Ammon's horn (tissue), 1 donor: ENCODE results near the gene WFDC2.

Experiments used
- DNase-seq: peaks from one replicate; pipeline ENCODE4 v3.0.0-alpha.2; 2016; ENCODE audit warnings: low spot score

Gene WFDC2

DNA sequence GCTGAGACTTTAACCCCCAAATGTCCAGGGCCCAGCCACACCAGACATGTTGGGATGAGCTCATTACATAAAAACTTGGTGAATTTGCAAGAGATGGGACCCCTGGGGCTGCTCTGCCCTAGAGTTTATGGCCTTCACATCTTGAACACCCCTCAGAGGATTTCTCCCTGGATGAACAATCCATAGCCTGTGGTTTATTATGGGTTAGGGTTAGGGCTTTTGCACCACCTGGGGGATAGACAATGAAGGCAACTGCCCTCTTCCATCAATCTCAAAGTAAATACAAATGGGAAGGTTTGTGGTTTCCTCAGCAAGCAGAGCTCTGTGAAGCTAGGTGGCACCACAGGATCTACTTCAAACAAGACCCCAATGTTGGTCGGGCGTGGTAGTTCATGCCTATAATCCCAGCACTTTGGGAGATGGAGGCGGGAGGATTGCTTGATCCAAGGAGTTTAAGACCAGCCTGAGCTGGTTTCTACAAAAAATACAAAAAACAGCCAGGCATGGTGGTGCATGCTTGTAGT lies 28.5 kb downstream of the WFDC2 start:
- no peak for DNase-seq

DNA sequence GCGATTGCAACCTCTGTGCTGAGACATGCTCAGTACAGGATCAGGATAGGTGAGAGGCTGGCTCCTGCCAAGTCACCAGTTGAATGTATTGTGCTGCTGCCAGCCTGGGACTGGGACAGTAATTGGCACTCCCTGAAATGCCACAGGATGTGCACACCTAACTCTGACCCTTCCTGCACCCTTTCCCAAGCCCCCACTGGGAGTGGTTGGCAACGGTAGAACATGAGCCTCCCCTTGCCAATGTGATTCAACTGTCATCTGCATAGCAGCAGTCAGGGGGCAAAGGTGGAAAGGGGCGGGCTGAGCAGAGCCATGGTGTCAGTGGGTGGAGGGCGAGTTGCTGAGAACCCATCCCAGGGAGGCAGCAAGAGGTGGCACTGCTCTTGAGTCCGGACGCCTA lies 30.5 kb downstream of the WFDC2 start:
- no peak for DNase-seq

DNA sequence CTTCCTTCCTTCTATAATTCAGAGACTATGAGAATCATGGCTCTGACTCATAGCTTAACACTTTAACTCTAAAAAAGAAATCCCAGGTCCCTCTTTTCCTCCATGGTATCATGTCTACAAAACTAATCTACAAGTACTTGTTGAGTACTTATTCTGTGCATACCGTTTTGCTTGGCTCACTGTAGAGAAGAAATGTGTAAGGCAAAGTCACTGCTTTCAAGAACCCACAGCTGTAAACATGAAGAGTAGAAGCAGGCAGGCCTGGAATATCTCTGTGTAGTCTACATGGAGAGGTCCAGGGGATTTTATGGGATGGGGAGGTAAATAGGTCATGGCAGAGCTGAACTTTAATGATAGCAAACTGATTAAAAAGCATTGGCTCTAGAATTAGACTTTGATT lies 32.0 kb downstream of the WFDC2 start:
- DNase-seq = no peak

DNA sequence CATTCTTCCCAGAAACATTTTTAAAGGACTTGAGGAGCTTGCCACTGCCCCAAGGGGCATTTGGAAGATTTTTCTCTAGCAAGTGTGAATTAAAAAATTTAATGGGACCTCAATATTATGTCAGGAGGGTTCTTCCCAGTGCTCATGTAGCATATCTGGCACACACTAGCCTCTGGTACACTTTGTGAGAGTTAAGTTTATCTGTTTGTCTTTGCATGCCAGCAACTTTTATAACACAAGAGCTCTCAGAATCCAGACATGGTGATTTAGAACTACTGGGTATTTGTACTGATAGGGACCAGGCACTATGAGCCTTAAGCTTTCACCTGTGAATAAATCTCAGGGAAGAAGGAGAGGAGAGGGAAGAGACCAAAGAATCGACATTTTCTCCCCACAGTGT lies 33.0 kb downstream of the WFDC2 start:
- DNase-seq = no peak

DNA sequence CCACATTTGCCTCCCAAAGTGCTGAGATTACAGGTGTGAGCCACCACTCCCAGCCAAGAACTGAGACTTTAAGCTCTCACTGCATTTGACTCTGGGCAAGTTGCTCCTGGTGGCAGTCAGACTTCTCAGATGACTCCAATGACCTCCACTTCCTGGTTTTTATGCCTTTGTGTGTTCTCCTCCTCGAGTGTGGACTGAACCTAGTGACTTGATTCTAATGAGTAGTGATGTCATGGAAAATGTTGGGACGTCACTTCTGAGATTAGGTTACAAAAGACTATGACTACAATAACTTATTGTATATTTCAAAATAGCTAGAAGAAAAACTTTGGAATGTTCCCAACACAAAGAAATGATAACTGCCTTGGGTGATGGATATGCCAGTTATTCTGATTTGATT lies 33.9 kb downstream of the WFDC2 start:
- no peak for DNase-seq

DNA sequence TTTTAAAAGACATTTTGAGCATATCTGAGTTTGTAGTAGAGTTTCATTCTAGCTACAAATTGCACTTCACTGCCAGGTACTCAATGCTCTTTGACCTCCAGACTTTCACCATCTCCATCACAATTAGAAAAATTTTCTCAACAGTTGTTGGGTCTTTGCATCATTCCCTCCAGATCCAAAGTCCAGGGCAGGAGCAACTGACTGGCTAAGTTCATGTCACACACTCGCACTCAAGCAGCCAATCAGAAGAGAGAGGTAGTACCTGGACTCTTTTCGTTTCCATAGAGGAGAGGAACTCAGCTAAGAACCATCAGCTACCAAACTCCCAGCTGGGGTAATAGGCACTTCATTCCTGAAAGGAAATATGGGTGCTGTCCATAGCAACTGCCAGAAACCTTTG lies 36.8 kb downstream of the WFDC2 start:
- DNase-seq = no peak

DNA sequence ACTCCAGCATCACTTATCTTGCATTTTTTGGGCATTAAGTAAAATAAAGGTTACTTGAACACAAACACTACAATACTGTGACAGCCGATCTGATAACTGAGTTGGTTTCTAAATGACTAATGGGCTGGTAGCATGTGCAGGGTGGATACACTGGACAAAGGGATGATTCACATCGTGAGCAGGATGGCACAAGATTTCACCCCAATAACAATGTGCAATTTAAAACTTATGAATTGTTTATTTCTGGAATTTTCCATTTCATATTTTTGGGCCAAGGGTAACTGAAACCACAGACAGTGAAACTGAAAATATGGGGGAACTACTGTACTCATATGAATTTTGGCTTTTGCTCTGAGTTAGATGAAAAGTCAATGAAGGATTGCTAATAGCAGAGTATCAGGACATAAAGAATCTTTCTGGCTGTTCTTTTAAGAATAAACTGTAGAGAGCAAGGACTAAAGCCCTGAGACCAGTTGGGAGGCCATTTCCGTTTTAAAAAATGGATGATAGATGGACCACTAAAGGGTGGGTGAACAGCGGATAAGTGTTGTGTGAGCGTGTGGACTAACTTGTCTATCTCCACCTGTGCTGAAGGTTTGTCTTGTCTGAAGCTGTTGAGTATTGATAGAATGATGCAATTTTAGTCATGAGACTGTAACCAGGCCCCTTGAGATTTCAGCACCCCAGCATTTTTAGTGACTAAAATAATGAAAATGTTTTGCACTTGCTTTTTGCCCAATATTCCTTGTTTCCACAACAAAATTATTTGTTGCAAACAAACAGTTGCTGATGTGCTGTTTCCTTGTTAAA lies 37.7 kb downstream of the WFDC2 start:
- peak; percentile 2 for DNase-seq

DNA sequence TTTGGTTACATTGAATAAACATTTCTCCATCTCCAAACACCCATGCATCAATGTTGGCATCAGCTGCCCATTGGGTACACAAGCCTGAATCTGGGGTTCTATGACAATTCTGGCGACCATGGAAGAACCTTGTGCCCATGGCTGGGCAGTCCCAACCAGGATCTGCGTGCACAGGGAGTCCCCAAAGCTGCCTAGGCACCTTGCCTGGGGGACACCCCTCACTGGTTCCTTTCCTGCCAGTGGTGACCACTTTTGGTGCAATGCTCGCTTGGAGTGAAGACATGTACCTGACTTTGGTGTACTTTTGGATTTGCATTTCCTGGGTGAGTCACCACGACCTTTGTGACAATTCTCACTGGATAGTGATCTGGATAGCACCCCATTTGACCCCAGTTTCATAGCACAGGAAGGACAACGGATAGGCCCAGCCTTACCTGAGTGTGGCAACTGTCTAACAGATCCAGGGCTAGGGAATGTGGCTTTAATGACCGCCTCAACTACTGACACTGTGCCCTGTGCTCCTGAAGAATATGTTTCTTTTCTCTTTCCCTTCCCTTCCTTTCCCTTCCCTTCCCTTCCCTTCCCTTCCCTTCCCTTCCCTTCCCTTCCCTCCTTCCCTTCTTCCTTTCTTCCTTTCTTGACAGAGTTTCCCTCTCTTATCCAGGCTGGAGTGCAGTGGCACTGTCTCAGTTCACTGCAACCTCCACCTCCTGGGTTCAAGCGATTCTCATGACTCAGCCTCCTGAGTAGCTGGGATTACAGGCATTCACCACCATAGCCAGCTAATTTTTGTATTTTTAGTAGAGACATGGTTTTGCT lies 38.7 kb downstream of the WFDC2 start:
- DNase-seq = no peak

DNA sequence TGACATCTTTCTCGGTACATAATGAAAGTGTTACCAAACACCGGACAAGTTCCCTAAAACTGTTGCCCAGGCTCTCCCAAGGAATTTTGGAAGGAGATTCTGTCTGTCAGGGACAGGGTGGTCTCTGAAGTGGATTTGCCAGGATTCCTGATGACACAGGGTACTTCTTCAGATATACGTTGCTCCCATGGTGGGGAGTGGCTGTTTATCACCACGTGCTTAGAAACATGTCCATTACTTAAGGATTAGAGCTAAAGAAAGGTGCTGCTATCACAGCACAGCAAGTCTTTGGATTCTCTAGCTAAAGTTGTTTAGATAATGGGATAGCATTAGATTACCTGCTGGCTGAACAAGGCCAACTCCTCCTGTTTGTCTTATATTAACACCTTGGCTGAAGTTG lies 39.5 kb downstream of the WFDC2 start:
- DNase-seq = no peak

DNA sequence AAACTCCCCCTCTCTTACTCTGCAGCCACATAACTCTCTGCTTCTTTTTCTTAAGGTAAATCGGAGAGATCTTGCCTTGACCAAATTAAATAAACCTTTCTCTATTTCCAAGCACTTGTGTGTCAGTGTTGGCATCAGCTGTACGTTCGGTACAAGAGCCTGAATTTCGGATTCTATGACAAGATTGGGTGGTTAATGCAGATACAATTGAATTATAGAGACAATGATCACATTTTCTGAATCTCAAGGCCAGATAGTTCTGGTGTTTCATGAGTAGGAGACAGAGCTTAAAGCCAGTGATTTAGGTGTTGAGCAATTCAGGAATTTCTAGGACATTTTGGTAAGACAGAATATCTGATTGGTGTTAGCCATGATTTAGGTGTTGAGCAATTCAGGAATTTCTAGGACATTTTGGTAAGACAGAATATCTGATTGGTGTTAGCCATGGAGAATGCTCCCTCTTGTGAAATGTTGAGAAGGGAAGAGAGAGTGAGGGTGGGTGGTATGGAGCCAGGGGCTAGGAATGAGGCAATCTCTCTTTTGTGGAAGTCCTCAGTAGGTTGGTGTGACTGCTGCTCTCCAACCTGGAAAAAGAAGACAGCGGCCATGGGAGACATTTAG lies 40.8 kb downstream of the WFDC2 start:
- DNase-seq = no peak

DNA sequence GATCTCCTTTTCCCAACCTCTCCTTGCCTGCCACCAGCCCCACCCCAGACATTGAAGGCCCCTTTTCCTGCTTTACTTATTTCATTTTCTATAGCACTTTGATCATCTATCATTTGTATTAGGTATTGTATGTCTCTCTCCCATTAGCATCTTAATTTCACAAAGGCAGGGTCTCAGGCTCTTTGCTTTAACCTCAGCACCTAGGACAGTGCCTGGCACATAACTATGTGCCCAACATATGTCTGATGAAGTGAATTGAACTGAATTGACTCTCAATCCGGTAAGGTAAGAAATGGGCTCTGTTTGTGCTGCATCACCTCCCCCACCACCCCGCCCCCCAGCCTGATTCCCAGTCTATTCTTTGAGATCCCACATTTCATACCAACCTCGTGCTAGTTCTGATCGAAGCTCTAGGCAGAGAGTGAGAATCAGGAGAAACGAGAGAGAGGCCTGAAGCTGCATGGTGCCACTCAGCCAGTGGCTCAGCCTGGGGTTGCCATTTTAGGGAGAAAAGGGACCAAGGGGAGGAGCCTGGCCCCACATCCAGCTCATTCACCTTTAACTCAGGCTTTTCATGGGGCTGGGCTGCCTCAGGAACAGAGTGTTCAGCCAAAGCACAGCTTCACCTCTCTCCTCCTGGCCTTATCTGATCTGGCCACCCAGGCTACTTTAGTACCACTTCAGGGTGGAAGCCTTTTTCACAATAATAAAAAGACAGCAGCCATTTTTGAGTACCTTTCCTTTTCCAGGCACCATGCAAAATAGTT lies 45.8 kb downstream of the WFDC2 start, which contains the start of gene SPINT3:
Gene SPINT3 (minus strand): TSS at position 476 of the 767 bp plus-strand sequence. CDS start 14 bp downstream, at position 462.
- DNase-seq = no peak

DNA sequence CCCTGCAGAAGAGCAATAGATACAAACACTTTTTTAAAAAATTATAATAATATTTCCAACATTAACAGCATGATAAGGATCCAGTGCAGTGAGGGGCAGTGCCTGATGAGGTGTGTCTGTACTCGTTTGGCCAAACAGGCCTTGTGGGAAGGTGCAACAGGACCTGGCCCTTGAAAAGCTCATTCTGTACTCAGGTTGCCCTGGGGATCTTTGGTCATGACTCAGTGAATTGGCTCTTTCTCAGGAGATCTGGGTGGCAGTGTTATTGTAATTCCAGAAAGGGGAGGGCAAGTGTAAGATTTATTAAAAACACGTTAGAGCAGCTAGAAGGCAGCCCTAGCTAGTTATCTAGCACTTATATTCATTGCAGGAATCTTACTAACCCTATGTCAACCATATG lies 48.7 kb downstream of the WFDC2 start:
- DNase-seq = no peak

DNA sequence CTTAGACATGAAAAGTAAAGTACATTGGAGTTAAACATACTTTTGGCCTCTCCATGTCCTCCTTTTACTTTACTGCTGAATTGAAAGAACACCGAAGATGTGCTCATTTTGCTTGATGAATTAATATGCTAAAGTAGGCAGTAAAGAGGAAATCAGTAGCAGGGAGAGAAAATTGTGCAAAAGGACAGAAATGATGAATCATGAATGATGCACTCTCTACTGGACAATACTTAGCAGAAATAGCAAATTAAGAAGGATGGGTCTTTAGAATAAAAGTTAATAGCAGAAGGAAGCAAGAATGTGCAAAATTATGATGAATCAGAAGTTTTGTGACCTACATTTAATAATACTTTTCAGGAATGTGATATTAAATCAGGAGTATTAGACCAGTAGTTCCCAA lies 54.3 kb downstream of the WFDC2 start:
- DNase-seq = no peak

DNA sequence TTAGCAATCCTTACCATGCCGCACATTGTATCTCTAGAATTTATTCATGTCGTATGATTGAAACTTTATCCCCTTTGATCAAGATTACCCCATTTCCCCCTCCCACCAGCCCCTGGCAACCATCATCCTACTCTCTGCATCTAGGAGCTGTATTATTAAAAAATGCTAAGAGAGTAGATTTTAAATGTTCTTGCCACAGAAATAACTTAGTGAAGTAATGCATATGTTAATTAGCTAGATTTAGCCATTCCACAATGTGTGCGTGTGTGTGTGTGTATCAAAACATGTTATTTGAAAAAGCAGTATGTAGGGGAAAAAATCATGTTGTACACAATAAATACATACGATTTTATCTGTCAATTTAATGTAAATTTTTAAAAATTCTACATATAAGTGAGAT lies 57.7 kb downstream of the WFDC2 start:
- no peak for DNase-seq
